H9 (cell line): ENCODE data around the gene UTP18. TPM values are rescaled to one million over a fixed set of nuclear protein-coding genes. Genes with fewer than 3 reads are reported as not detected.
"Not testable (repeated sequence)": the region's sequence is repeated elsewhere in the genome, so short reads cannot be mapped to it uniquely, and the experiment has no call there.

Experiments used
- DNase-seq: peaks from one replicate; pipeline ENCODE4 v3.0.0-alpha.2; 2017
- H2AFZ ChIP-seq: one replicate; pipeline ENCODE4 v1.6.1; 2013; ENCODE audit warnings: mild to moderate bottlenecking, low read length, control low read depth, moderate library complexity
- H2AK5ac ChIP-seq: 2 replicates; pipeline ENCODE4 v1.6.1; 2013; ENCODE audit warnings: low read length, control low read depth, mixed read lengths; ENCODE audit not compliant: insufficient read length
- H2BK120ac ChIP-seq: one replicate; pipeline ENCODE4 v1.6.1; 2013; ENCODE audit warnings: low read depth, mild to moderate bottlenecking, low read length, control low read depth, inconsistent platforms; ENCODE audit not compliant: poor library complexity, severe bottlenecking
- H2BK12ac ChIP-seq: 2 replicates; pipeline ENCODE4 v1.6.1; 2013; ENCODE audit warnings: low read length, control low read depth, mixed read lengths, low read depth; ENCODE audit not compliant: insufficient read length
- H2BK15ac ChIP-seq: 2 replicates; pipeline ENCODE4 v1.6.1; 2013; ENCODE audit warnings: low read depth, low read length, control low read depth
- H2BK20ac ChIP-seq: one replicate; pipeline ENCODE4 v1.6.1; 2013; ENCODE audit warnings: low read depth, mild to moderate bottlenecking, low read length, control low read depth, inconsistent platforms; ENCODE audit not compliant: poor library complexity, severe bottlenecking
- H2BK5ac ChIP-seq: 2 replicates; pipeline ENCODE4 v1.6.1; 2013; ENCODE audit warnings: low read length, control low read depth, mixed read lengths; ENCODE audit not compliant: insufficient read length
- H3K14ac ChIP-seq: 2 replicates; pipeline ENCODE4 v1.6.1; 2013; ENCODE audit warnings: low read length, control low read depth; ENCODE audit not compliant: insufficient read depth
- H3K18ac ChIP-seq: 2 replicates; pipeline ENCODE4 v1.6.1; 2013; ENCODE audit warnings: low read depth, mild to moderate bottlenecking, mixed read lengths, low read length, control low read depth; ENCODE audit not compliant: insufficient read length
- H3K23ac ChIP-seq: 2 replicates; pipeline ENCODE4 v1.6.1; 2013; ENCODE audit warnings: low read length, control low read depth, mixed read lengths, low read depth; ENCODE audit not compliant: insufficient read length
- H3K23me2 ChIP-seq: 2 replicates; pipeline ENCODE4 v1.6.1; 2013; ENCODE audit warnings: low read depth, mild to moderate bottlenecking, mixed read lengths, low read length, control low read depth; ENCODE audit not compliant: insufficient read length, poor library complexity, severe bottlenecking
- H3K27ac ChIP-seq: 2 replicates; pipeline ENCODE4 v1.5.1; 2013; ENCODE audit warnings: low read length, control low read depth, mixed read lengths, low read depth; ENCODE audit not compliant: insufficient read length
- H3K27me3 ChIP-seq: 2 replicates; pipeline ENCODE4 v1.6.1; 2013; ENCODE audit warnings: low read length, control low read depth, inconsistent platforms; ENCODE audit not compliant: insufficient read depth
- H3K4ac ChIP-seq: 2 replicates; pipeline ENCODE4 v1.6.1; 2013; ENCODE audit warnings: low read depth, mild to moderate bottlenecking, control low read depth, inconsistent platforms, low read length, moderate library complexity
- H3K4me1 ChIP-seq: 2 replicates; pipeline ENCODE4 v1.6.1; 2013; ENCODE audit warnings: low read length, control low read depth, inconsistent platforms; ENCODE audit not compliant: insufficient read depth
- H3K4me2 ChIP-seq: 2 replicates; pipeline ENCODE4 v1.6.1; 2013; ENCODE audit warnings: low read length, control low read depth, mixed read lengths; ENCODE audit not compliant: insufficient read length, insufficient read depth
- H3K56ac ChIP-seq: 2 replicates; pipeline ENCODE4 v1.6.1; 2013; ENCODE audit warnings: low read depth, mild to moderate bottlenecking, mixed read lengths, low read length, control low read depth; ENCODE audit not compliant: insufficient read length
- H3K79me1 ChIP-seq: 2 replicates; pipeline ENCODE4 v1.6.1; 2013; ENCODE audit warnings: low read depth, mild to moderate bottlenecking, moderate library complexity, low read length, control low read depth, inconsistent platforms; ENCODE audit not compliant: insufficient read depth, poor library complexity, severe bottlenecking
- H3K79me2 ChIP-seq: 2 replicates; pipeline ENCODE4 v1.6.1; 2013; ENCODE audit warnings: low read length, control low read depth, inconsistent platforms; ENCODE audit not compliant: insufficient read depth
- H3K9ac ChIP-seq: 2 replicates; pipeline ENCODE4 v1.6.1; 2013; ENCODE audit warnings: low read length, control low read depth, mixed read lengths; ENCODE audit not compliant: insufficient read length; ENCODE audit errors: extremely low read depth
- H3K9me3 ChIP-seq: one replicate; pipeline ENCODE4 v1.6.1; 2013; ENCODE audit warnings: low read depth, low read length, inconsistent platforms; ENCODE audit not compliant: control insufficient read depth
- H3T11ph ChIP-seq: one replicate; pipeline ENCODE4 v1.6.1; 2013; ENCODE audit warnings: mild to moderate bottlenecking, low read length, control low read depth, inconsistent platforms
- H4K20me1 ChIP-seq: one replicate; pipeline ENCODE4 v1.6.1; 2013; ENCODE audit not compliant: control insufficient read depth, insufficient read length, insufficient read depth
- H4K5ac ChIP-seq: 2 replicates; pipeline ENCODE4 v1.6.1; 2013; ENCODE audit warnings: low read depth, mild to moderate bottlenecking, mixed read lengths, low read length, control low read depth; ENCODE audit not compliant: insufficient read length
- H4K8ac ChIP-seq: replicated peaks from 2 replicates; pipeline ENCODE4 v1.6.1; 2013; ENCODE audit warnings: low read length, control low read depth, mixed read lengths, low read depth; ENCODE audit not compliant: insufficient read length
- H4K91ac ChIP-seq: 2 replicates; pipeline ENCODE4 v1.6.1; 2013; ENCODE audit warnings: low read depth, mild to moderate bottlenecking, moderate library complexity, mixed read lengths, low read length, control low read depth; ENCODE audit not compliant: insufficient read length
- H3K27ac Mint-ChIP-seq, 3 experiments: 2 replicates in 2 of 3; 3 replicates in 1 of 3; pipeline ENCODE4 v1.8.0; 2020 to 2021; ENCODE audit warnings: mixed read lengths in 3 of 3, mild to moderate bottlenecking in 1 of 3, moderate library complexity in 1 of 3
- H3K27me3 Mint-ChIP-seq: 2 replicates; pipeline ENCODE4 v1.8.0; 2021; ENCODE audit warnings: low read depth, mild to moderate bottlenecking, moderate library complexity, mixed read lengths
- H3K36me3 Mint-ChIP-seq, 3 experiments: 2 replicates in 2 of 3; 3 replicates in 1 of 3; pipeline ENCODE4 v1.8.0; 2020 to 2021; ENCODE audit warnings: low read depth in 3 of 3, mixed read lengths in 3 of 3; ENCODE audit not compliant: insufficient read depth in 1 of 3
- H3K4me1 Mint-ChIP-seq, 2 experiments: 2 replicates each; pipeline ENCODE4 v1.8.0; 2020; ENCODE audit warnings: mixed read lengths in 2 of 2
- H3K4me3 Mint-ChIP-seq, 2 experiments: 2 replicates in 1 of 2; 3 replicates in 1 of 2; pipeline ENCODE4 v1.8.0; 2020 to 2021; ENCODE audit warnings: mild to moderate bottlenecking in 2 of 2, mixed read lengths in 2 of 2, moderate library complexity in 1 of 2
- H3K9me3 Mint-ChIP-seq, 2 experiments: 2 replicates in 1 of 2; 3 replicates in 1 of 2; pipeline ENCODE4 v1.8.0; 2020; ENCODE audit warnings: mild to moderate bottlenecking in 2 of 2, mixed read lengths in 2 of 2, moderate library complexity in 1 of 2
- WGBS: extraction: QIAGEN DNeasy Blood & Tissue Kit; methylation state at CpG from one replicate; pipeline ENCODE4 v1.1.7; 2013; ENCODE audit warnings: missing lambda C conversion rate, low lambda C conversion rate, mixed read lengths; ENCODE audit not compliant: insufficient read length; ENCODE audit errors: extremely low coverage; 5-methylcytosine and 5-hydroxymethylcytosine counted together
- total RNA-seq: library from RNA; stranded (reverse); gene quantifications from 2 replicates; pipeline ENCODE4 v1.2.1, GENCODE V29; 2021
- TF ChIP-seq, protein P1 (sequence below): fragments of 200-600 bp; sonication (generic); conservative IDR thresholded peaks from 3 replicates; pipeline ENCODE4 v1.8.0; 2021; ENCODE audit warnings: antibody characterized with exemption, mild to moderate bottlenecking

UTP18 gene
- total RNA-seq, 1 experiment from 2014 or later = 79.5 TPM

DNA sequence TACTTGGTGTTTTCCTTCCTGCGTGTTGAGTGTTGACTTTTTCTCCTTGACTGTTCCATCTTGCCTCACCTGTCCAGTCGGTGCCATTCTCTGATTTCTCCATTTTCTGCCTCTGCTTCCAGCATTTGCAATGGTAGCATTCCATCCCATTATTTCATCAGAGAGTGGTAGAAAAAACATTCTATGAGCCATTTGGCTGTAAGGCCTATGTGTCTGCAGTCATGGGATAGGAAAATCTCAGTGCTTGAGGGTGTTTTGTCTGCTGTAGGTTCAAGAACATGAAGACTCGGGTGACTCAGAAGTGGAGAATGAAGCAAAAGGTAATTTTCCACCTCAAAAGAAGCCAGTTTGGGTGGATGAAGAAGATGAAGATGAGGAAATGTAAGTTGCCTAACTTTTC lies 2.7 kb downstream of the UTP18 start:
- TF ChIP-seq, protein P1, sequence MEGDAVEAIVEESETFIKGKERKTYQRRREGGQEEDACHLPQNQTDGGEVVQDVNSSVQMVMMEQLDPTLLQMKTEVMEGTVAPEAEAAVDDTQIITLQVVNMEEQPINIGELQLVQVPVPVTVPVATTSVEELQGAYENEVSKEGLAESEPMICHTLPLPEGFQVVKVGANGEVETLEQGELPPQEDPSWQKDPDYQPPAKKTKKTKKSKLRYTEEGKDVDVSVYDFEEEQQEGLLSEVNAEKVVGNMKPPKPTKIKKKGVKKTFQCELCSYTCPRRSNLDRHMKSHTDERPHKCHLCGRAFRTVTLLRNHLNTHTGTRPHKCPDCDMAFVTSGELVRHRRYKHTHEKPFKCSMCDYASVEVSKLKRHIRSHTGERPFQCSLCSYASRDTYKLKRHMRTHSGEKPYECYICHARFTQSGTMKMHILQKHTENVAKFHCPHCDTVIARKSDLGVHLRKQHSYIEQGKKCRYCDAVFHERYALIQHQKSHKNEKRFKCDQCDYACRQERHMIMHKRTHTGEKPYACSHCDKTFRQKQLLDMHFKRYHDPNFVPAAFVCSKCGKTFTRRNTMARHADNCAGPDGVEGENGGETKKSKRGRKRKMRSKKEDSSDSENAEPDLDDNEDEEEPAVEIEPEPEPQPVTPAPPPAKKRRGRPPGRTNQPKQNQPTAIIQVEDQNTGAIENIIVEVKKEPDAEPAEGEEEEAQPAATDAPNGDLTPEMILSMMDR = no peak
- Histone ChIP-seq H2BK12ac (no peak overlapping the region), H4K91ac (no peak overlapping the region), H3K79me1 (peaks cover 2% of the 10 kb centered on the region), H2BK15ac (no peak overlapping the region), H2BK20ac (no peak overlapping the region), H3K14ac (no peak overlapping the region), H2AK5ac (no peak overlapping the region), H3K4ac (no peak overlapping the region), H4K8ac (no peak overlapping the region), H2BK120ac (no peak overlapping the region), H3K27ac (no peak overlapping the region), H3K4me1 (peaks cover 4% of the 10 kb centered on the region; the same call in 1 of the 2 replicates), H2AFZ (no peak overlapping the region), H3T11ph (no peak overlapping the region), H3K27me3 (no peaks in the 10 kb centered on the region), H3K23ac (no peak overlapping the region), H3K18ac (no peak overlapping the region), H3K4me2 (no peak overlapping the region), H3K79me2 (peaks cover 32% of the 10 kb centered on the region; the same call in 1 of the 2 replicates), H3K23me2 (peaks cover 13% of the 10 kb centered on the region), H3K9me3 (no peaks in the 10 kb centered on the region), H3K9ac (no peak overlapping the region), H4K5ac (no peak overlapping the region), H4K20me1 (no peaks in the 10 kb centered on the region), H2BK5ac (no peak overlapping the region), H3K56ac (no peak overlapping the region)
- no peak for DNase-seq
- Mint-ChIP-seq H3K4me3 (peak overlapping the region; percentile 15 to 40; a peak in 3 of 5 replicates), H3K27ac (peak overlapping the region in 2 of 3 experiments; percentile 15 to 17; a peak in 3 of 7 replicates), H3K9me3 (no peaks in the 10 kb centered on the region), H3K27me3 (peaks cover 1% of the 10 kb centered on the region; the same call in 1 of the 2 replicates), H3K36me3 (peaks cover 26 to 72% (median 59%) of the 10 kb centered on the region in 3 experiments), H3K4me1 (peaks cover 24 to 26% of the 10 kb centered on the region in 2 experiments)
- no CpG with 5 or more reads among the region's 3 CpGs for WGBS

DNA sequence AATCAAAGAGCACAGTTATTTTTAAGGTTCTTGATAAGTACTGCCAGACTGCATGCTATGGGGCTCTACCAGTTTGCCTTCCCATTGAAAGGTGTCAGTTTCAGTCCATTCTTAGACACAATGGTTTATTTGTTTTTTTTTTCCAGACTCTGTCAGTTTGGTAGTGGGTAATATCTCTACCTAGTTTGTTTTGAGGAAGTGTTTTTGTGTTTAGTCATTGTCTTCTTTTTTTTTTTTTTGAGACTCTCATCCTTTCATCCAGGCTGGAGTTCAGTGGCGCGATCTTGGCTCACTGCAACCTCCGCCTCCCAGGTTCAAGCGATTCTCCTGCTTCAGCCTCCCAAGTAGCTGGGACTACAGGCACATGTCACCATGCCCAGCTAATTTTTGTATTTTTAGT lies 4.1 kb downstream of the UTP18 start:
- not testable (repeated sequence) for H2BK20ac ChIP-seq, H3K27me3 ChIP-seq, H4K91ac ChIP-seq, H3K4me3 Mint-ChIP-seq, H3K9ac ChIP-seq, H4K5ac ChIP-seq, H3T11ph ChIP-seq, H2AK5ac ChIP-seq, H3K18ac ChIP-seq, H4K8ac ChIP-seq, H3K79me1 ChIP-seq, H3K23me2 ChIP-seq, H2BK5ac ChIP-seq, H3K4me1 ChIP-seq, H3K56ac ChIP-seq, H4K20me1 ChIP-seq, H3K4ac ChIP-seq, H3K9me3 ChIP-seq, H3K9me3 Mint-ChIP-seq, H3K27ac Mint-ChIP-seq, H3K4me2 ChIP-seq, H3K23ac ChIP-seq, DNase-seq, H2BK15ac ChIP-seq, H2BK12ac ChIP-seq, H3K27me3 Mint-ChIP-seq, H2BK120ac ChIP-seq, H3K14ac ChIP-seq, H3K27ac ChIP-seq, H2AFZ ChIP-seq
- H3K79me2 ChIP-seq = peaks cover 24% of the 10 kb centered on the region; the same call in 1 of the 2 replicates
- Mint-ChIP-seq H3K36me3 (peaks cover 33 to 74% (median 69%) of the 10 kb centered on the region in 3 experiments; a peak in 6 of 7 replicates), H3K4me1 (peaks cover 16% of the 10 kb centered on the region in 2 experiments)
- WGBS = no CpG with 5 or more reads among the region's 4 CpGs
